ENCODE results near the gene APRT.

The APRT gene

GRCh38 chr16:88784074-88784855 is 27.5 kb downstream of the APRT start:
- Histone ChIP-seq H3K9me3 (replicated peaks in 1 of 11) (no peaks in the 10 kb centered on the region), H3K27me3 (no peaks in the 10 kb centered on the region), H4K20me1 (peaks cover 28 to 53% (median 49%) of the 10 kb centered on the region in 11 experiments; a peak in 21 of 22 replicates), H3K27ac (peak overlapping the region; percentile 35 to 93 (median 91); a peak in 21 of 22 replicates), H3K36me3 (no peaks in the 10 kb centered on the region), H3K4me2 (peak overlapping the region; percentile 95 to 100 (median 99)), H3K9ac (peak overlapping the region; percentile 80 to 95 (median 89)), H3K4me1 (peaks cover 49 to 83% (median 69%) of the 10 kb centered on the region in 10 experiments), H3K4me3 (peak overlapping the region; percentile 72 to 91 (median 83))
- TF ChIP-seq Cebpa-rat (IDR thresholded peaks at IDR 0.05) = no peak

GRCh38 chr16:88783391-88784073 is 28.2 kb downstream of the APRT start:
- TF ChIP-seq Cebpa-rat (IDR thresholded peaks at IDR 0.05) = no peak
- Histone ChIP-seq H3K9me3 (replicated peaks in 1 of 11) (no peaks in the 10 kb centered on the region), H3K27ac (peak overlapping the region in 10 of 11 experiments; percentile 74 to 93 (median 92); a peak in 20 of 22 replicates), H3K27me3 (no peaks in the 10 kb centered on the region), H3K9ac (peak overlapping the region; percentile 80 to 95 (median 89)), H4K20me1 (peaks cover 32 to 60% (median 56%) of the 10 kb centered on the region in 11 experiments; a peak in 21 of 22 replicates), H3K4me1 (peaks cover 49 to 83% (median 69%) of the 10 kb centered on the region in 10 experiments), H3K4me3 (peak overlapping the region; percentile 72 to 91 (median 83)), H3K36me3 (no peaks in the 10 kb centered on the region), H3K4me2 (peak overlapping the region; percentile 95 to 100 (median 99))

GRCh38 chr16:88782454-88783390 is 29.0 kb downstream of the APRT start:
- H3K27ac ChIP-seq = peak overlapping the region in 10 of 11 experiments; percentile 26 to 93 (median 90); a peak in 15 of 22 replicates
- no peaks in the 10 kb centered on the region for H3K27me3 ChIP-seq
- peaks cover 56 to 86% (median 73%) of the 10 kb centered on the region in 10 experiments for H3K4me1 ChIP-seq
- peaks cover 0 to 1% (median 0%) of the 10 kb centered on the region in 11 experiments; a peak in 1 of 22 replicates for H3K36me3 ChIP-seq
- H3K9ac ChIP-seq = peak overlapping the region; percentile 80 to 95 (median 89); a peak in 21 of 22 replicates
- H3K4me3 ChIP-seq = peak overlapping the region; percentile 72 to 91 (median 83); a peak in 19 of 20 replicates
- H3K4me2 ChIP-seq = peak overlapping the region; percentile 95 to 100 (median 99)
- no peak for TF ChIP-seq Cebpa-rat (IDR thresholded peaks at IDR 0.05)
- peaks cover 40 to 69% (median 64%) of the 10 kb centered on the region in 11 experiments; a peak in 21 of 22 replicates for H4K20me1 ChIP-seq
- H3K9me3 ChIP-seq (replicated peaks in 1 of 11) = no peaks in the 10 kb centered on the region

GRCh38 chr16:88781140-88782077 is 30.3 kb downstream of the APRT start:
- Histone ChIP-seq H3K27me3 (no peaks in the 10 kb centered on the region), H3K4me3 (peak overlapping the region in 9 of 10 experiments; percentile 4 to 88 (median 41); a peak in 16 of 20 replicates), H3K36me3 (peaks cover 0 to 13% (median 4%) of the 10 kb centered on the region in 11 experiments; a peak in 10 of 22 replicates), H3K9ac (peak overlapping the region; percentile 55 to 94 (median 86); a peak in 20 of 22 replicates), H3K4me2 (peak overlapping the region; percentile 95 to 100 (median 99)), H3K9me3 (replicated peaks in 1 of 11) (no peaks in the 10 kb centered on the region), H4K20me1 (peaks cover 53 to 82% (median 78%) of the 10 kb centered on the region in 11 experiments; a peak in 21 of 22 replicates), H3K4me1 (peaks cover 70 to 86% (median 81%) of the 10 kb centered on the region in 10 experiments), H3K27ac (peak overlapping the region in 10 of 11 experiments; percentile 3 to 92 (median 62); a peak in 18 of 22 replicates)
- TF ChIP-seq Cebpa-rat (IDR thresholded peaks at IDR 0.05) = no peak

GRCh38 chr16:88780142-88781062 is 31.3 kb downstream of the APRT start:
- H3K27ac ChIP-seq = peak overlapping the region in 10 of 11 experiments; percentile 14 to 92 (median 62); a peak in 20 of 22 replicates
- peaks cover 80 to 89% (median 85%) of the 10 kb centered on the region in 10 experiments for H3K4me1 ChIP-seq
- H3K4me2 ChIP-seq = peak overlapping the region; percentile 95 to 100 (median 99)
- H4K20me1 ChIP-seq = peaks cover 60 to 91% (median 88%) of the 10 kb centered on the region in 11 experiments; a peak in 21 of 22 replicates
- H3K9me3 ChIP-seq (replicated peaks in 1 of 11) = no peaks in the 10 kb centered on the region
- TF ChIP-seq Cebpa-rat (IDR thresholded peaks at IDR 0.05) = no peak
- H3K27me3 ChIP-seq = no peaks in the 10 kb centered on the region
- peak overlapping the region; percentile 57 to 94 (median 86) for H3K9ac ChIP-seq
- peak overlapping the region in 9 of 10 experiments; percentile 4 to 88 (median 39); a peak in 14 of 20 replicates for H3K4me3 ChIP-seq
- peaks cover 0 to 20% (median 5%) of the 10 kb centered on the region in 11 experiments; a peak in 10 of 22 replicates for H3K36me3 ChIP-seq

GRCh38 chr16:88779406-88780141 is 32.2 kb downstream of the APRT start:
- Histone ChIP-seq H3K27ac (peak overlapping the region in 10 of 11 experiments; percentile 14 to 92 (median 62); a peak in 20 of 22 replicates), H3K36me3 (peaks cover 0 to 22% (median 5%) of the 10 kb centered on the region in 11 experiments; a peak in 10 of 22 replicates), H3K9me3 (replicated peaks in 1 of 11) (no peaks in the 10 kb centered on the region), H3K27me3 (no peaks in the 10 kb centered on the region), H3K4me3 (peak overlapping the region in 7 of 10 experiments; percentile 15 to 88 (median 41); a peak in 10 of 20 replicates), H3K4me1 (peaks cover 88 to 96% (median 93%) of the 10 kb centered on the region in 10 experiments), H4K20me1 (peaks cover 68 to 99% (median 96%) of the 10 kb centered on the region in 11 experiments; a peak in 21 of 22 replicates), H3K9ac (peak overlapping the region; percentile 57 to 94 (median 86); a peak in 21 of 22 replicates), H3K4me2 (peak overlapping the region; percentile 95 to 100 (median 99))
- TF ChIP-seq Cebpa-rat (IDR thresholded peaks at IDR 0.05) = no peak
